ENCODE data around the gene SPARCL1.

Gene SPARCL1

DNA sequence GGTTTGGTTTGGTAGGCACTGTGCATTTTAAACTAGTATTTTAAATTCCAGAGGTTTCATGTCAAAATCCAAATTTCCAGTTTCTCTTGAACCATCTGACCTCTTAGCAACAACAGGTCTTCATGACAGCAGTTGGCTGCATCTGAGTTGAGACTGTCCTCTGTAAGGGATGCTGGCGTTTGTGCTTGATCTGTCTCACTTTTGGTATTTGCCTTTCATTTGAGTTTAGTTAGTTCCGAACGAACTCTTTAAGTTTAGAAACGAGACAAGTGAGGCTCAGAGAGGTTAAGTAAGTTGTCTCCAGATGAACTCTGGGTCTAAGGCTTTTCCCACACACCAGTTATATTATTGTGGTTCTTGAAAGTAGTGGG lies 29.1 kb downstream of the SPARCL1 start:
- H3K27ac ChIP-seq: no peak overlapping the region
- TF ChIP-seq ZFX (IDR thresholded peaks at IDR 0.05; ENCODE audit: borderline replicate concordance): no peak
- TF ChIP-seq, protein P1, sequence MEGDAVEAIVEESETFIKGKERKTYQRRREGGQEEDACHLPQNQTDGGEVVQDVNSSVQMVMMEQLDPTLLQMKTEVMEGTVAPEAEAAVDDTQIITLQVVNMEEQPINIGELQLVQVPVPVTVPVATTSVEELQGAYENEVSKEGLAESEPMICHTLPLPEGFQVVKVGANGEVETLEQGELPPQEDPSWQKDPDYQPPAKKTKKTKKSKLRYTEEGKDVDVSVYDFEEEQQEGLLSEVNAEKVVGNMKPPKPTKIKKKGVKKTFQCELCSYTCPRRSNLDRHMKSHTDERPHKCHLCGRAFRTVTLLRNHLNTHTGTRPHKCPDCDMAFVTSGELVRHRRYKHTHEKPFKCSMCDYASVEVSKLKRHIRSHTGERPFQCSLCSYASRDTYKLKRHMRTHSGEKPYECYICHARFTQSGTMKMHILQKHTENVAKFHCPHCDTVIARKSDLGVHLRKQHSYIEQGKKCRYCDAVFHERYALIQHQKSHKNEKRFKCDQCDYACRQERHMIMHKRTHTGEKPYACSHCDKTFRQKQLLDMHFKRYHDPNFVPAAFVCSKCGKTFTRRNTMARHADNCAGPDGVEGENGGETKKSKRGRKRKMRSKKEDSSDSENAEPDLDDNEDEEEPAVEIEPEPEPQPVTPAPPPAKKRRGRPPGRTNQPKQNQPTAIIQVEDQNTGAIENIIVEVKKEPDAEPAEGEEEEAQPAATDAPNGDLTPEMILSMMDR (IDR thresholded peaks at IDR 0.05): no peak

DNA sequence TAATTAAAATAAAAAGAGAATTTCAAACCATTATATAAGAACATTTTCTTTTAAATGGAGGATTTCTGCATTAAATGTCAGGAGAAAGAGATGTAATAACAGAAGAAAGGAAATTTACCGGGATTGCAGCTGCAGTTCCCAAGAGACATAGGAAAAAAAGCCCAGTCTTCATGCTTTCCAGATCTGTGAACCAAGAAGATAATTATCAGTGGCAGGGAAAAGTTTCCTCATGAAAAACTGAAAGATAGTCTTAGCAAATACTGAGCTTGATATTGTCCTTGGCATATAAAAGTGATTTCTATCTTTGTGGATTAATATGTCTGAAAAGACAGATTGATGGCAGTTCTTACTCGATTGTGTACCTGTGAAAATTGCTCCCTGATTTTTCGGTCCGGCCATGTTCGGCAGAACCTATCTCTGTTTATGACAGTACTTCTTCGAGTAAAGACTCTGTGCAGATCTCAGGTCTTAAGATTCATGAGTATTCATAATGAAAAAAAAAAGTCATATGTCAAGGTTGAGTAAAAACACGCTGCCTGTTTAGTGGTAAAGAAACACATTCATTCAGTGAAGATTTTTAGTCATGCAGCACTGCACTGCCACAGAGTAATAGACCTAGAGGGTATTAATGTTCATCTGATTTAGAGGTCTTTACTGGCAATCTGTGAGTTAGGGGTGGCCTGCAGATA lies 29.6 kb downstream of the SPARCL1 start:
- no peak overlapping the region for H3K27ac ChIP-seq
- TF ChIP-seq, protein P1 (IDR thresholded peaks at IDR 0.05): no peak
- no peak for TF ChIP-seq ZFX (IDR thresholded peaks at IDR 0.05; ENCODE audit: borderline replicate concordance)

DNA sequence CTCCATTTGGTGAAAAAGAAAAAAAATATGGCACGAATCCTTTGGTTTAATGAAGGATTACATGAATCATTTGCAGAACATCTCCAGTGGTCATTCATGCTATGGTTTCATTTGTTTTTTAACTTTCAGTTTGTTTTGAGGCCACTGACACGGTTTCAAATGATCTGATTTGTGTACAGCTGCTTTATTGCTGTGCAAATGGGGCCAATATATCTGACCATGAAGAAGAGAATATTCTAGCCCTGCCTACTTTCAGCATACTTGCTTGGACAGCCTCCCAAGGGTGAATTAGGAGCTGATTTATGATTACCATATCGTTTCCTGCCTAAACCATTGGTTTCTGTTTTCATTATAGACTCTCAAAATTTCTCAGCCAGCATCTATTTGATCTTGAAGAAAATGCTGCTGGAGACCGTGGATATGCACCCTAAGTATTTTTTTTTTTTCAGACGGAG lies 30.7 kb downstream of the SPARCL1 start:
- TF ChIP-seq, protein P1 (IDR thresholded peaks at IDR 0.05): no peak
- TF ChIP-seq ZFX (IDR thresholded peaks at IDR 0.05; ENCODE audit: borderline replicate concordance): no peak
- H3K27ac ChIP-seq: no peak overlapping the region

DNA sequence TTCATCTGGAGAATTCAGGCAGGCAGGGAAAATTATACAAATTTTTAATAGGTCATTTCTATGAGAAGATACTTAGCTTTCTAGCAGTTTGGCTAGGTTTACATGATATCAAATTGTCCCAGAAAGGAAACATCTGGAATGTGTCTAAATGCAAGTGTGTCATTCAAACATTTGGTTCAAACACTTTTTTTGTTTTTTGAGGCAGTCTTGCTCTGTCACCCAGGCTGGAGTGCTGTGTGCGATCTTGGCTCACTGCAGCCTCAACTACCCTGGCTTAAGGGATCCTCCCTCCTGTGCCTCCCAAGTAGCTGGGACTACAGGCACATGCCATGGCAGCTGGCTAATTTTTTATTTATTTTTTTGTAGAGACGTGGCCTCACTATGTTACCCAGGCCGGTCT lies 31.6 kb downstream of the SPARCL1 start:
- TF ChIP-seq, protein P1 (IDR thresholded peaks at IDR 0.05): no peak
- no peak for TF ChIP-seq ZFX (IDR thresholded peaks at IDR 0.05; ENCODE audit: borderline replicate concordance)
- no peak overlapping the region for H3K27ac ChIP-seq

DNA sequence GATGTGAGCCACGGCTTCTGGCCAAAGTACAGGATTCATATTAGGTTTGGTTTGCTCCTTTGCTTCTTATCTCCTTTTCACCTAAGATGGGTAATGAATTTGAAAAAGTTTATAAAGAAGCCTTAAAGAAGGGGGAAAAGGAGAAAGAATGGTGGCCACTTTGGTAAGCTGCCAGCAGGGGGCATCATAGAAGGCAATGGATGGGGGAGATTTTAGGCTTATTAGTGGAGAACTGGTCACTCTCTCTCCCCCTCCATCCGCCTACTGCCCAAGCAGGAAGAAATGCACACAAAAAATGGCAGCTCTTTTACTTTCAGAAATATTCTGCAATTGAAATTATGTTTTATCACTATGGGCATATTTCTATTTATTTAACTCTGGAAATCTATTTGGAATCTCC lies 32.0 kb downstream of the SPARCL1 start:
- no peak for TF ChIP-seq ZFX (IDR thresholded peaks at IDR 0.05; ENCODE audit: borderline replicate concordance)
- TF ChIP-seq, protein P1 (IDR thresholded peaks at IDR 0.05): peak; percentile 73

DNA sequence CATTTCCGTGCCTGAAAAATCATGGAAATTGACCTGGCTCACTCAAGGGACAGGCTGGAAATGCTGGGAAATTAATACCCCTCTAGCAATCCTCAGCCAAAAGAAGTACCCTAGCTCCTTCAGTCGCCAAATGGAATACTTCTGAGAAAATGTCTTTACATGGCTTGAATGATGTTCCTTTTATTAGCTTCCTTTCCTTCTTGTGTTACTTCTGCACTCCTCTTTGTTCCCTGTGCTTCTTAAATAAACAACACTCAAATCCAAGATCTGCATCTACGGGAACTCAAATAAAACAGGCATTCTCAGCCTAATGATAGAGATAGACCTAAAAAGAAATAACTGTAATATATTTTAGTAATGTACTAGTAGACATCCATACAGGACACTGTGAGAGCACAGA lies 36.1 kb downstream of the SPARCL1 start:
- peak overlapping the region; percentile 63 for H3K27ac ChIP-seq

More for the DNA sequence above, 32.0 kb downstream of the SPARCL1 start:
- H3K27ac ChIP-seq: no peak overlapping the region

DNA sequence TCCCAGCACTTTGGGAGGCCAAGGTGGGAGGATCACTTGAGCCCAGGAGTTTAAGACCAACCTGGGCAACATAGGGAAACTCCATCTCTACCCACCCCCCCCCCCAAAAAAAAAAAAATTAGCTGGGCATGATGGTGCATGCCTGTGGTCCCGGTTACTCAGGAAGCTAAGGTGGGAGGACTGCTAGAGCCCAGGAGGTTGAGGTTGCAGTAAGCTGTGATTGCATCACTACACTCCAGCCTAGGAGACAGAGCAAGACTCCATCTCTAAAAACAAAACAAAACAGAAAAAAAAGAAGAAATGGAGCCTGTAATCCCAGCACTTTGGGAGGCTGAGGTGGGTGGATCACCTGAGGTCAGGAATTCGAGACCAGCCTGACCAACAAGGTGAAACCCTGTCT lies 37.3 kb downstream of the SPARCL1 start:
- H3K27ac ChIP-seq: peak overlapping the region; percentile 63; the same call in 1 of the 2 replicates

More for the DNA sequence above, 36.1 kb downstream of the SPARCL1 start:
- TF ChIP-seq, protein P1 (IDR thresholded peaks at IDR 0.05): no peak
- no peak for TF ChIP-seq ZFX (IDR thresholded peaks at IDR 0.05; ENCODE audit: borderline replicate concordance)

DNA sequence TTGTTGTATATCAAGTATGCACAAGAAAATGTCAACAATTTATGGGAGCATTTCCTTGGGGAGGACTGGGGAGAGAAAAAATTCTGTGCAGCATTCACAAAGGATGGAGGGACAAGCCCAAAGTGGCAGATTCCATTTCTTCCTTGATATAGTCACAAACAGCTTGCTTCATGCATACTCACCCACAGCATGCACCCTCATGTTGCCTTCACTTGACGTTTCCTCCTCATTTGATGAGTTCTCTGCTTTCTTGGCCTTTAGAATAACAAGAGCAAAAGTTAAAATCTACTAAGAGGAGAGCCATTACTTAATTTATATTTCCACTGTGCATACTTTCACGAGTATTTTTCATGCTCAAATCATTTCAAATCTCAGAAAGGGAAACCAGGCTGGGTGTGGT lies 37.7 kb downstream of the SPARCL1 start:
- no peak overlapping the region for H3K27ac ChIP-seq
- no peak for TF ChIP-seq ZFX (IDR thresholded peaks at IDR 0.05; ENCODE audit: borderline replicate concordance)
- TF ChIP-seq, protein P1 (IDR thresholded peaks at IDR 0.05): no peak

Measured in 22Rv1 (cell line).